NCI-H146 (cell line): Measurements from ENCODE around the gene UBTD1.
"Not testable (repeated sequence)": the region's sequence is repeated elsewhere in the genome, so short reads cannot be mapped to it uniquely, and the experiment has no call there.

Source experiments
- DNase-seq: peaks from one replicate; lab custom pipeline; 2025; lab: John Stamatoyannopoulos, UW

Gene UBTD1

GRCh38 chr10:97498841-97499560 is at the start of gene UBTD1:
Gene UBTD1 (plus strand): TSS chr10:97498924. CDS start chr10:97499204, 280 bp downstream.
- DNase-seq, result peak; percentile 57

- DNase-seq, result peak; percentile 13
Measured at GRCh38 chr10:97450828-97451227, 47.9 kb upstream of the UBTD1 start.

GRCh38 chr10:97451605-97452004 is 47.1 kb upstream of the UBTD1 start:
- DNase-seq, result no peak

- DNase-seq, result no peak
Measured at GRCh38 chr10:97452352-97452751, 46.4 kb upstream of the UBTD1 start.

GRCh38 chr10:97454330-97455036 is 44.2 kb upstream of the UBTD1 start:
- DNase-seq, result no peak

GRCh38 chr10:97456034-97456685 is 42.6 kb upstream of the UBTD1 start:
- no peak for DNase-seq

- no peak for DNase-seq
Measured at GRCh38 chr10:97456686-97457065, 42.0 kb upstream of the UBTD1 start.

- DNase-seq, result no peak
Measured at GRCh38 chr10:97459111-97459510, 39.6 kb upstream of the UBTD1 start.

- no peak for DNase-seq
Measured at GRCh38 chr10:97459933-97460332, 38.8 kb upstream of the UBTD1 start.

- no peak for DNase-seq
Measured at GRCh38 chr10:97462309-97462708, 36.4 kb upstream of the UBTD1 start.

- peak; percentile 42 for DNase-seq
Measured at GRCh38 chr10:97463363-97464132, 35.2 kb upstream of the UBTD1 start.

- no peak for DNase-seq
Measured at GRCh38 chr10:97464226-97464625, 34.5 kb upstream of the UBTD1 start.

- DNase-seq, result no peak
Measured at GRCh38 chr10:97465982-97466381, 32.7 kb upstream of the UBTD1 start.

GRCh38 chr10:97466755-97467154 is 32.0 kb upstream of the UBTD1 start:
- DNase-seq, result no peak

- no peak for DNase-seq
Measured at GRCh38 chr10:97468162-97468561, 30.6 kb upstream of the UBTD1 start.

- not testable (repeated sequence) for DNase-seq
Measured at GRCh38 chr10:97468781-97469180, 29.9 kb upstream of the UBTD1 start.

GRCh38 chr10:97474918-97475317 is 23.8 kb upstream of the UBTD1 start:
- DNase-seq, result no peak

- DNase-seq, result no peak
Measured at GRCh38 chr10:97475936-97476594, 22.7 kb upstream of the UBTD1 start.

GRCh38 chr10:97479410-97479809 is 19.3 kb upstream of the UBTD1 start:
- DNase-seq, result not testable (repeated sequence)

- no peak for DNase-seq
Measured at GRCh38 chr10:97479939-97480338, 18.8 kb upstream of the UBTD1 start.

GRCh38 chr10:97481071-97481470 is 17.7 kb upstream of the UBTD1 start:
- DNase-seq, result no peak

GRCh38 chr10:97482381-97482780 is 16.3 kb upstream of the UBTD1 start:
- DNase-seq, result no peak
